Neuron (in vitro differentiated cells): ENCODE data around the gene SSR2.
"Not testable (repeated sequence)": the region's sequence is repeated elsewhere in the genome, so short reads cannot be mapped to it uniquely, and the experiment has no call there.

Source experiments
- H2AFZ ChIP-seq: one replicate; pipeline ENCODE4 v1.6.1; 2013; ENCODE audit warnings: low read depth, mild to moderate bottlenecking, inconsistent platforms, low read length, moderate library complexity
- H3K27me3 ChIP-seq: one replicate; pipeline ENCODE4 v1.6.1; 2013; ENCODE audit warnings: low read length; ENCODE audit not compliant: insufficient read depth
- H3K36me3 ChIP-seq: one replicate; pipeline ENCODE4 v1.6.1; 2013; ENCODE audit warnings: low read length; ENCODE audit not compliant: insufficient read depth
- H3K4me1 ChIP-seq: one replicate; pipeline ENCODE4 v1.6.1; 2013; ENCODE audit warnings: low read length; ENCODE audit not compliant: insufficient read depth
- H3K4me3 ChIP-seq: 2 replicates; pipeline ENCODE4 v1.5.1; 2013; ENCODE audit warnings: mild to moderate bottlenecking, low read length, moderate library complexity
- H3K9me3 ChIP-seq: one replicate; pipeline ENCODE4 v1.6.1; 2013; ENCODE audit warnings: low read length

SSR2 gene

DNA sequence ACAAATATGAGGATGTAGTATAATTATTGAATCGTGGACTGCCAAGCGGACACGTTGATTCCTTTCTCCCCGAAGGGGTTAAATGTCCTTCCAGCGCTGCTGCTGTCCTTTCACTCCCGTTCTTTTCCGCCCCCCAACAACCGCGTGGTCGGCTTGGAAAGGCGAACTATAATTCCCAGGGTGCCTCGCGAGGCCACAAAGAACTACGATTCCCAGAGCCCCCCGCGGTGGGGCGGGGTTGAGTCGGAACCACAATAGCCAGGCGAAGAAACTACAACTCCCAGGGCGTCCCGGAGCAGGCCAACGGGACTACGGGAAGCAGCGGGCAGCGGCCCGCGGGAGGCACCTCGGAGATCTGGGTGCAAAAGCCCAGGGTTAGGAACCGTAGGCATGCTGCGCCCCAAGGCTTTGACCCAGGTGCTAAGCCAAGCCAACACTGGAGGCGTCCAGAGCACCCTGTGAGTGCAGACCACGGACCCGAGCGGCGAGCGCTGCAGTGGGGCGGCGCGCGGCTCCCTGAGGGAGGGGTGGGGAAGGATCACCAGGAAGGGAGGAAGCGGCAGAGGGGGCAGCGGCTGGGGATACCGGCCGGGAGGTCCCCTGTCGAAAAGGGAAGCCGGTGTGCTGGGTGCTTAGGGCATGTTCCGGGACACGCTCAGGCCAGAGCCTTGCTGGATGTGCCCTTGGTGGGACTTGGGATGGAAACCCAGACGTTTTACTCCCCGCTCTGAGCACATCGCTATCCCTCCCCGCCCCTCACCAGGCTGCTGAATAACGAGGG, 33.9 kb upstream of the SSR2 start, which contains the start of gene LAMTOR2:
Gene LAMTOR2, plus strand, starts transcription at position 283 of the 781 bp plus-strand sequence. Its CDS starts 108 bp downstream, at position 391.
- peaks cover 10% of the 10 kb centered on the region for H3K4me1 ChIP-seq
- H3K4me3 ChIP-seq, result peak within 1 kb of the TSS; percentile 78
- peaks cover 22% of the 10 kb centered on the region for H3K36me3 ChIP-seq
- H3K27me3 ChIP-seq, result no peaks in the 10 kb centered on the region
- peak within 1 kb of the TSS; percentile 78 for H2AFZ ChIP-seq
- no peaks in the 10 kb centered on the region for H3K9me3 ChIP-seq

DNA sequence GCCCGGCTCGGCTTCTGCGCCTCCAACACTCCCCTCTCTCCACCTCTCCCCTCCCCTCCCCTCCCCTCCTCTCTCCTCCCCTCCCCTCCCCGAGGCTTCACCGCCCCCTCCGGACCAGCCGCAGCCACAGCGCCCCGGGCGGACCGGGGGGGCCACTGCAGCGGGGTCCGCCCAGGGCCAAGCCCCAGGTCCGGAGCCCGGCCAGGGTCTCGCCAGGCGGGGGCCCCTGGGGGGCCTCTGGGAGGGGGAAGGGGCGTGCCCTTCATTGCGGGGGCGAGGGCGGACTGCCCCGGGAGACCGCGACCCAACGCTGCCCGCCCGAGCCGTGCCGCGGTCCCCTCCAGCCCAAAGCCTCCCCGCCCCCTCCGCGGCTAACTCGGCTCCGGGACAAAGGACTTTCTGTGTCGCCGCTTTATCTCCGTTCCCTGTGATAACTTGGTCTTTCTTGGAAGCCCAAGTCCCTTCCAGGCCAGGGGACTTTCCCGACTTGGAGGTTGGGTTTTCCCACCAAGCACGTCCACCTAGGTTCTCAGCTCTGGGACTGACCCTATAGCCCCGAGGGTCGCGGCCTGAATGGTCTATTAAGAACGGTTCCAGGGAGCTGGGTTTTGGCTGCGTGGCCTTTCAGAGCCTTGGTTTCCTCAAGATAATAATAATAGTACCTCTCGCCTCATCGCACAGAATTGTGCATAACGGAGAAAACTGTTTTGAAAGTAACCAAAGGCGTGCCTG, 33.2 kb upstream of the SSR2 start, which contains the start of gene UBQLN4:
Gene UBQLN4, minus strand, starts transcription at position 31 of the 732 bp plus-strand sequence. CDS start 97 bp downstream, outside the sequence.
- no peaks in the 10 kb centered on the region for H3K27me3 ChIP-seq
- H2AFZ ChIP-seq, result peak within 1 kb of the TSS; percentile 78
- H3K36me3 ChIP-seq, result peaks cover 28% of the 10 kb centered on the region
- peak within 1 kb of the TSS; percentile 78 for H3K4me3 ChIP-seq
- no peaks in the 10 kb centered on the region for H3K9me3 ChIP-seq
- H3K4me1 ChIP-seq, result peaks cover 10% of the 10 kb centered on the region

DNA sequence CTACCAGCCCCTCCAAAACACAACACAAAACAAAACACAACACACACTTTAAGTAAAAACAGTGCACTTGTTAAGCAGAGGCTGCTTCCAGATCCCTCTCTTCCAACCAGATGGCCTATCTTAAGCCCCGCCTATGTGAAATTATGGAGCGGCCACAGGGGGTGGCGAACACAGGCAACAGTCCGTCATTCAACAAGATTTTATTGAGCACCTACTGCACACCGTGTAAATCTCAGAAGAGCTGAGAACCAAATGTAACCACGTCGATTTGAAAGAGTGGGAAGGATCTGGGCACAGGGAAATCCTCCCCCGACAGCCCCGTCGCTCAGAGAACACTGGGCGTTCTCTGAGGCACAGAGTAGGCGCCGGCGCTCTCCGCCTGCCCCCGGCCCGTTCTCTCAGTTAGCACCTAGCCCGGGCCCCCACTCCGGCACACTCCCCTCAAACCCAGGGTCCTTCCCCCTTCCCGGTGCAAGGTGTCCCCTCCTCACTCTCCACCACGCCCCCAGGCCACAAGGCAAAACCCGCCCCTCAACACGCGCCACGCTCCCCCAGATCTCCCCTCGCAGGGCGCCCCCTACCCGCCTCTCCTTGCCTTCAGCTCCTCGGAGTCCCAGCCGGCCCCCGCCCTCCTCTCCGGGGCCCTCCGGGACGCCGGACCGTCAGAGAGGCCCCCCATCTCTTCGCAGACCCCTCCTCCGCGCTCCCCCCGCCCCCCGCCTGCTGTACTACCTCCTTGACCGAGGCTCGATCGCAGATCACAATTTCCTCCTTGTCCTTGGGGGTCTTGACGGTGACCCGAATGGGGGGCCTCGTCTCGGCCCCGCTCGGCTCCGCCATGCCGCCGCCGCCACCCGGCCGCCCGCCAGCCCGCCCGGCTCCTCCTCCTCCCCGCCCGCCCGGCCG, 32.4 kb upstream of the SSR2 start:
- H3K36me3 ChIP-seq, result peaks cover 35% of the 10 kb centered on the region
- H3K4me1 ChIP-seq, result peaks cover 10% of the 10 kb centered on the region
- H3K4me3 ChIP-seq, result peak overlapping the region; percentile 75
- H3K27me3 ChIP-seq, result no peaks in the 10 kb centered on the region
- H3K9me3 ChIP-seq, result no peaks in the 10 kb centered on the region
- H2AFZ ChIP-seq, result no peak overlapping the region

DNA sequence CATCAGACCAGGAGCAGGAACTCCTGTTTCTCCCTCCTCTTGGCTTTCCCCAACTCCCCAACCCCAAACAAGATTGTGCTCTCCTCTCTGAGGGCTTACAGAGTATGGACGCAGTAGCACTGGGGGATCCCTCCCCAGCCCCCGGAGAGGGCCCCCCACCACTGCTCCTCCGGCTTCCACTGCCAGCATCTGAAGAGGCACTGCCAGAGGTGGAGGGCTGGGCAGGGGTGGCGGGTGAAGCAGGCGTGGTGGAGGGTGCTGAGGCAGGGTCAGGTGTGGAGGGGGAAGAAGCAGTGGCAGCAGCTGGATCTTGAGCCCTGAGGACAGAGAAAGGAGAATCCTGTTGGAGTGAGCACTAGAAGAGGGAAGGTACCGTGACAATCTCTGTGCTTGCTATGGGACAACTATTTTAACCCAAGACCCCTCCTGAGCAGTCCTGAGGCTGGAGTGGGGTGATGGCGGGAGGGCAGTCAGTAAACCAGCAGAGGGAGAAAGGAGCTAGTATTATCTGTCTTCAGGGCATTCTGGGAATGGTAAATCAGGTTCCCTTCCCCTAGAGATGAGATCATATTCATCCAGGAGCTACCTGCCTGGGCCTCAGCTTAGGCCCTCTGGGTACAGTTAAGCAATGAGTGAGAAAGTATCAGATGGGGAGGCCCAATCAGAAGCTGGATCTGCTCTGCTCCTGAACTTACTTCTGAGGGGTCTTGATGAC, 30.4 kb upstream of the SSR2 start:
- H3K36me3 ChIP-seq, result peaks cover 37% of the 10 kb centered on the region
- no peaks in the 10 kb centered on the region for H3K9me3 ChIP-seq
- H3K27me3 ChIP-seq, result no peaks in the 10 kb centered on the region
- no peak overlapping the region for H3K4me3 ChIP-seq
- H2AFZ ChIP-seq, result no peak overlapping the region
- H3K4me1 ChIP-seq, result peaks cover 10% of the 10 kb centered on the region

DNA sequence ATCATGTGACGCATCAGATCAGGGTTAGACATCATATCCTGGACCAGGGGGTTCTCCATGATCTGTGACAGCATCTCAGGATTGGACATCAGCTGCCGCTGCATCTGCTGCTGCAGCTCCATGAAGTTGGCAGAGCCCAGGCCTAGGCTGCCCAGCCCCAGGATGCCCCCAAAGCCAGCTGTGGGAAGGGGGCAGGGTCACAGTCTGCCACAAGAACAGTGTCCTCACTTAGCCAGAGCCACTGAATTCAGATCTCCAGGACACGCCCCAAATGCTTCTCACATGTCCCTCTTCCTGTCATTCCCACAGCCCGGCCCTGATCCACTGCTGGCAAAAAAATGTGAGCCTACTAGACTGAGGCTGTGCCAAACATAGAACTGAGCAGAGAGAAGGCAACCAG, 29.6 kb upstream of the SSR2 start:
- H3K9me3 ChIP-seq, result no peaks in the 10 kb centered on the region
- no peaks in the 10 kb centered on the region for H3K27me3 ChIP-seq
- no peak overlapping the region for H2AFZ ChIP-seq
- peaks cover 39% of the 10 kb centered on the region for H3K36me3 ChIP-seq
- H3K4me1 ChIP-seq, result peaks cover 6% of the 10 kb centered on the region
- no peak overlapping the region for H3K4me3 ChIP-seq

DNA sequence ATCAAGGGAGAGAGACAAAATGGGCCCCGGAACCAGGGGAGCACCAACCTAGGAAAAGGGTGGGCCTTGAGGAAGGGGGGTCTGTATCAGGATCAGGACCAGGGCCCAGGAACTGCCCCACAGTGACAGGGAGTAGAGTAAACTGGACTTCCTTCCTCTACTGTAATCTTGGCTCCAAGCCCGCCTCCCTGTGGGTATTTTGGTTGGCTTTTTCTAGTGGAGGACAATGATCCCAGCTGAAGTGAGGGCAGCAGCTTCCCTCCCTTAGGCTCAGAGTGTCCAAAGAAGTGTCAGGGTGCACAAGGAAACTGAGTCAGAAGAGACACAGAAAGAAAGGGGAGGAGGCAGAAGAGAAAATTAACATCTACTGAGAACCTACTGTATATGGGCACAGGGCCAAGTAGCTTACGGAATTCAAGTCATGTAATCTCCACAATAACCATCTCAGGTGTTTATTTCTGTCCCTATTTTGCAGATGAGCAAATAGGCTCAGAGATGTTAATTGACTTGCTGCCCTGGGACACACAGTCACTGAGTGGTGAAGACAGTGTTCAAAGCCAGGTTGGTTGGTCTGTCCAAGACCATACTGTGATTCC, 28.0 kb upstream of the SSR2 start:
- H3K4me3 ChIP-seq, result no peak overlapping the region
- H2AFZ ChIP-seq, result no peak overlapping the region
- H3K4me1 ChIP-seq, result peaks cover 3% of the 10 kb centered on the region
- H3K9me3 ChIP-seq, result no peaks in the 10 kb centered on the region
- no peaks in the 10 kb centered on the region for H3K27me3 ChIP-seq
- H3K36me3 ChIP-seq, result peaks cover 53% of the 10 kb centered on the region

DNA sequence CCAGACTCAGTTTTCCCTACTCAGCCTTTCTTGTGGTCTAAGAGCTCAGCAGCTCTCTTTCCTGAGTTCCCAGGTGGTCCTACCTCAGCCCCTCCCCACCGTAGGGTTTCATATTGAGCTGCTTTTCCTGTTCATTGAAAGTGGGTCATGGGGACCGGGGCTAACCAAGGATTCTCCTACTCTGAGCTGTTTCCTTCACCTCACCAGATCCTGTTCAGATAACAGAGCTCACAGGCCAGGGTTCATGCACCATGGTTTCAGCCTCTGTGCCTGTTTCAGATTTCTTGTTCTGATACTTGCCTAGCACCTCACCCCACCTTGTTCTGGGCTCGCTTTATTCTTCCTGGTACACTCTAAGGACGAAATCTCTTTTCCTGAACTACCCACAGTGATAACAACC, 24.3 kb upstream of the SSR2 start:
- H3K4me3 ChIP-seq, result no peak overlapping the region
- H3K9me3 ChIP-seq, result no peaks in the 10 kb centered on the region
- no peaks in the 10 kb centered on the region for H3K4me1 ChIP-seq
- no peak overlapping the region for H2AFZ ChIP-seq
- H3K36me3 ChIP-seq, result peaks cover 72% of the 10 kb centered on the region
- H3K27me3 ChIP-seq, result no peaks in the 10 kb centered on the region

DNA sequence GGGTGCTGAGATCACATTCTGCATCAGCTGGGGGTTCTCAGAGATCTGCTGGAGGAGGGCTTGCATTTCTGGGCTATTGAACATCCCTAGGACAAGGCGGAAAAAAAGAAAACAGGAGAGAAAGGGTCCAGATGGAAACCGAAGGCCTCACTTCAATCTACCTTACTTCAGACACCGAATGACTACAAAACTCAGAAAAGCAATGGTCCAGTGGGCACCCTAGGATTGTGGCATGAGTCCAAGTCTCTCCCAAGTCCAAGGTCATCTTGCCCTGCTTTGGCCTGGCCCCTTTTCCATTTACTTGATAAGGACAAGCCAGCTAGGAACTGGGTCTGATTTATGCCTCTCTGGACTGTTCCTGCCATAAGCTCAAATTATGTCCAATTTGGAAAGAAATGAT, 22.1 kb upstream of the SSR2 start:
- H3K4me3 ChIP-seq, result no peak overlapping the region
- H3K9me3 ChIP-seq, result no peaks in the 10 kb centered on the region
- peaks cover 64% of the 10 kb centered on the region for H3K36me3 ChIP-seq
- H3K27me3 ChIP-seq, result no peaks in the 10 kb centered on the region
- H3K4me1 ChIP-seq, result no peaks in the 10 kb centered on the region
- no peak overlapping the region for H2AFZ ChIP-seq

DNA sequence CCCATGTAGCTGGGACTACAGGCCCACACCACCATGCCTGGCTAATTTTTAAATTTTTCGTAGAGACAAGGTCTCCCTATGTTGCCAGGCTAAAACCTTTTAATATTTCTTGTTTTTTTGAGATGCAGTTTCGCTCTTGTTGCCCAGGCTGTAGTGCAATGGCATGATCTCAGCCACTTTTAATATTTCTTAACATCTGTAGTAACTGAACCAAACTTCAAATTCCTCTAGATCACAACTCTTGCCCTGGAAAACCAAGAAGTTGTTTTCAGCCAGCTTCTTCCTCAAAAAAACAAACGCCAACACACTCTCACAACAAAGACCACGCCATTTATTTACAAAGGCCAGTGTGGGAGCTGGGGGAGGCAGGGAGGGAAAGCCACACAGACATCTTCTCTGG, 14.2 kb upstream of the SSR2 start:
- not testable (repeated sequence) for H2AFZ ChIP-seq, H3K4me3 ChIP-seq, H3K27me3 ChIP-seq, H3K4me1 ChIP-seq, H3K9me3 ChIP-seq
- peaks cover 27% of the 10 kb centered on the region for H3K36me3 ChIP-seq

DNA sequence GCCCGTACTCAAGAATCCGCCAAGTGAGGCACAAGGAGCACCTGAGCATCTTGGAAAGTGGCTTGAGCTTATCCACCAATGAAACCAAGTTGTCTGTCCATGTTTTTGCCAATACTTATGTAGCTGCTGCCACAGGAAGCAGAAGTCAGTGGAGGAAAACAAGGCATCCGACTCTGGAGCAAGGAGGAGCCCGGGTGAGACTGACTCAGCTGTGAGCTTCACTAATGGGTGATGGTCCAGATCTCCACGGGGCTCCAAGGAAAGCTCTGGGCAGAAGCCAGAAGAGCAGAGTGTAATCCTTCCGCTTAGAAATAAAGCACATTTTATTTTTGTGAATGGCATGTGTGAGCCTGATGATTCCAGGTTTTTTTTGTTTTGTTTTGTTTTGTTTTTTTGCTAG, 12.3 kb upstream of the SSR2 start:
- H3K4me3 ChIP-seq, result no peak overlapping the region
- H2AFZ ChIP-seq, result no peak overlapping the region
- H3K27me3 ChIP-seq, result no peaks in the 10 kb centered on the region
- H3K9me3 ChIP-seq, result no peaks in the 10 kb centered on the region
- no peaks in the 10 kb centered on the region for H3K4me1 ChIP-seq
- peaks cover 16% of the 10 kb centered on the region for H3K36me3 ChIP-seq

DNA sequence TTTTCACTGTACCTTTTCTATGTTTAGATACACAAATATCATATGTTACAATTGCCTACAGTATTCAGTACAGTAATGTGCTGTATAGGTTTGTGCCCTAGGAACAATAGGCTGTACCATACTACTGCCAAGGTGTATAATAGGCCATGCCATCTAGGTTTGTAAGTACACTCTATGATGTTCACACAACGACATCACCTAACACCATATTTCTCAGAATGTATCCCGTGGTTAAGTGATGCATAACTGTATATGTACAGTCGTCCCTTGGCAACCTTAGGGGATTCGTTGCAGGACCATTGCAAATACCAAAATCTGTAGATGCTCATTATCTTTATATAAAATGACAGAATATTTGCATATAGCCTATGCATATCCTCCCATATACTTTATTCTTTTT, 5.8 kb upstream of the SSR2 start:
- H3K9me3 ChIP-seq, result no peaks in the 10 kb centered on the region
- H3K27me3 ChIP-seq, result no peaks in the 10 kb centered on the region
- H3K36me3 ChIP-seq, result no peaks in the 10 kb centered on the region
- H3K4me3 ChIP-seq, result no peak overlapping the region
- H3K4me1 ChIP-seq, result no peaks in the 10 kb centered on the region
- no peak overlapping the region for H2AFZ ChIP-seq

DNA sequence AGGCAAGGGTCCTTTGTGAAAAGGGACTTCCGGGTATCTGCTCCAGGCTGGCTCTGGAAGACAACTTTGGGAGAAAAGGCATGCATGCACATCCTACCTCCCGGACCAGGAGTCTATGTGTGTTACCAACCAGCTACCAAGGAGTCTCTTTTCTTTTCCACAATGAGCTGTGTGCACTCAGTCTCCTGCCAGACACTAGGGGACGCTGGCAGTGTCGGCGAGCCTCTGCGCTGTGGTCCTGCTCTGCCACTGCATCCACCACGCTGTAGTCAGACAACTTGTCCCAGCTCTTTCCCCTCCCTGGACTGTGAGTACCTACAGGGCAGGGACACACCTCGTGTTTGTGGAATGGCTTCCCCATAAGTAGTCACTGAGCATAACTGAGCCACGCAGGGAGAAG, 5.1 kb upstream of the SSR2 start:
- Histone ChIP-seq H3K4me1 (peaks cover 4% of the 10 kb centered on the region), H2AFZ (no peak overlapping the region), H3K27me3 (no peaks in the 10 kb centered on the region), H3K4me3 (no peak overlapping the region), H3K36me3 (no peaks in the 10 kb centered on the region), H3K9me3 (no peaks in the 10 kb centered on the region)
